NCI-H146 treated with DMSO at 0.1 percent for 48 hours (cell line): ENCODE data around the gene APOLD1.
A peak's percentile ranks its signal among the peaks of the same experiment; 100 is the strongest.
"Not testable (repeated sequence)": the region's sequence is repeated elsewhere in the genome, so short reads cannot be mapped to it uniquely, and the experiment has no call there.

Experiments used
- DNase-seq: peaks from one replicate; lab custom pipeline; 2025; ENCODE audit not compliant: unreplicated experiment; lab: John Stamatoyannopoulos, UW

Gene APOLD1

GRCh38 chr12:12786351-12786705 is 869 bp downstream of the APOLD1 start:
- DNase-seq, result no peak

GRCh38 chr12:12786706-12787601 is 1.5 kb downstream of the APOLD1 start:
- peak; percentile 55 for DNase-seq

- DNase-seq, result no peak
These were observed 2.7 kb downstream of the APOLD1 start for GRCh38 chr12:12788131-12788530.

GRCh38 chr12:12788675-12789368 is 3.4 kb downstream of the APOLD1 start:
- peak; percentile 63 for DNase-seq

GRCh38 chr12:12790956-12791355 is 5.5 kb downstream of the APOLD1 start:
- no peak for DNase-seq

DNA sequence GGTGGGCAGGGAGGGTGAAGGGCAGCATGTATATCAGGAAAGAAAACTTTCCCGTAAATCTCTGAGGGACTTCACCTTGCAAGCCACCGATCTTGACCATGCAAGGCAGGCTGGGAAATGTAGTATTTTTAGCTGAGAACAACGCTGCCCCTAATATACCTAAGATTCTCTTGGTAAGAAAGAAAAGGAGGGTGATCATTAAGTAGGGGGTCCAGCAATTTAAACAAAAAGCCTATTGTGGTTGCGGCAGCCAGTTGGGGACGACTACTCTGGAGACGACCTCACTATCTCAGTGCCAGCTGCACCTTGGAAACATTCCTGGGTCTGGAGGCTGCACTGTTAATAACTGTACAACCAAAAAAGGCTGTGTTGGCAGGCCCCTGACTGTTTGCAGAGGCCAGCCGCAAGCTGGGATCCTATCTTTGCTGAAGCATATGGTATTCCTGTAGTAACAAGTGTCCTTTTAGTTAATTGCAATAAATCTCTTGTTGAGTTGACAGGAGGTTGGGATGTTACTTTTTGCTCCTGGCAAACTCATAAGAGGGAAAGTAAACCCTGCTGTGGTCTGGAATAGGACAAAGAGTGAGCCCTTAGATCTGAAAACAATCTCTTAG is 6.4 kb downstream of the APOLD1 start:
- DNase-seq, result no peak

DNA sequence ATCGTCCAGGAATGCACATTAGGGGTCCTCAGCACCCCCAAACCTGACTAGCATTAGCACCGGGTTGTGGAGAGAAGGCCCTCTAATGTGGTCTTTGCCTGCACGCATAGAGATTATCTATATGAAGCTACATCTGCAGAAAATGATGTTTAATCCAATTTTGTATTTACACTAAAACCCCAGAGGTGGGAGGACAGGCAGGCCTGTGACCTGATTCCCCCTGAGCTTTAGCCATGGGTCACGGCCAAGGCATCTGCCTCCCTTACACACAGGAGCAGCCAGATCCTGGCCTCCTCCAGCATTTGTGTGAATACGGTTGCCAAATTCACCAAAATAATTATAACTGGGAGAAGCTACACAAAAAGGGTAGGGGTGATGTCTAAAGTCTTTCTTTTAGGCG is 7.0 kb downstream of the APOLD1 start:
- no peak for DNase-seq

DNA sequence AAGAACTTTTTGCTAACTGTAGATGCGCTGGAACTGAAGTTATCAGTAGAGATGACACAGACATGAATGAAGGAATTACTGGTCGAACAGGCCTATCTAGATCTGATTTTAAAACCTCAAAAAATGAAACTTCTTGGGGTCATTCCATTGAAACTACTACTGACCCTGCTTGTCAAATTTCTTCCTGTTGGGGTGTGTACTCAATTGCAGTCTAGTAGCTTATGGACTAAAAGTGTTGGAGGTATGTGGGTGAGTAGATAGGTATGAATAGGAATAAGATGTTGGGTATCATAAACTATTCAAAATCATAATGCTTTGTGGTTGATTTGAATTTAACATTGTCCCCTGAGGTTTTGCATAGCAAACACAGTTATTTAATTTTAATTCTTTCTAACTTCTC is 9.2 kb downstream of the APOLD1 start:
- DNase-seq, result no peak

- no peak for DNase-seq
These were observed 10.7 kb downstream of the APOLD1 start for GRCh38 chr12:12796171-12796570.

GRCh38 chr12:12796928-12797793 is 11.7 kb downstream of the APOLD1 start:
- DNase-seq, result no peak

DNA sequence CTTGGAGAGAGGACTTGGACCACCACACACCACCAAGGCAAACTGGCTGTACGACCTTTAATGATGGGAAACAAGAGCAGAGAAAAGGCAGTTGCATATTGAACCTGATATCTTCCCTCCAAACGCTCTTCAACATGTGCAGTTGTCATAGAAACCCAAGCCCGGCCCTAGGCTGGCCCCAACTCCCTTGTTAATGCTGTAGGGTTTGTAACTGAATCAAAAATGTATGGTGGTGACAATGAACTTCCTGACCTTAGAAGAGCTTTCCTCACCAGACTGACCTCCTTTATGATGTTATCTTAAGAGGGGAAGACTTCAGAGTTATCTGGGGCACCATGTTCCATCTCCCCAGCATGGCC is 12.3 kb downstream of the APOLD1 start:
- DNase-seq, result no peak

DNA sequence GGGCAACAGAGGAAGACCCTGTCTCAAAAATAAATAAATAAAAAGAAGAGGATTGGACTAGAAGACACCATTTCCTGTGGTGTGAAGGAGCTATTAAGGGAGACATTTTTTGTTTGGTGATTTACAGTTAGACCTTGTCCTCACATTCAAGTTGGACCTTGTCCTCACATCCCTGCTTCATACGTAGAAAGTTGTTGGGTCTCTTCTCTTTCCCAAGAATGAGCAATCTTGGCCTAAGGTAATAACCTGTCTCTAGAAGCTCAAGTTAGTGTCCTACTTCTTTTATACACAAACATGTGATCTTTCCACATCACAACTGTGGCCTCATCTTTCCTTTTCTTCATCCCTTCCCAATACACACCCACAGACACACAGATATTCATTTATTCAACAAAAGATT is 13.0 kb downstream of the APOLD1 start:
- DNase-seq, result no peak

- DNase-seq, result no peak
These were observed 13.9 kb downstream of the APOLD1 start for GRCh38 chr12:12799163-12799920.

DNA sequence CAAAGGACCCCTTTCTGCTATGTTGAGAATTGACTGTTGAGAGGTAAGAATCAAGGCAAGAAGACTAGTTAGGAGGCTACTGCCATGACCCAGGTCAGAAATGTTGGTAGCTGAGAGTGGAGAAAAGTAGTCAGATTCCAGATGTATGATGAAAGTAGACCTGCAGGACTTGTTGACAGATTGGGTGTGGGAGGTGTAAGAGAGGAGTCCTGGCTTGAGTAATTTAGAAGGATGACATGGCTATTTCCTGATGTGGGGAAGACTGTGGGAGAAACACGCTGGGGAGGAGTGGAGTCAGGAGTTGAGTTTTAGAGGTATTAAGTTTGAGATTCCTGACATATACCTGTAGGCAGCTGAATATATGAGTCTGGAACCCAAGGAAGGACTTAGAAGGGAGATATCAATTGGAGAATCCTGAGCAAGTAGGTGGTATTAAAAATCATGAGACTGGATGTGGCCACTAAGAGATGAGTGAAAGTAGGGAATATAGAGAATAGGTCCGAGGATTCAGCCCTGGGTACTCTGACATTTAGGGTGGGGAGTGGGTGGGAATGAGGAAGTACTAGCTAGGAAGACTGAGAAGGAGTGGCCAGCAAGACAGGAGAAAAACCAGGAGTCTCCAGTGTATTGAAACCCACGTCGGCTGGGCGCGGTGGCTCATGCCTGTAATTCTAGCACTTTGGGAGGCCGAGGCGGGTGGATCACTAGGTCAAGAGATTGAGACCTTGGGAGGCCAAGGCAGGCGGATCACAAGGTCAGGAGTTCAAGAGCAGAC is 15.1 kb downstream of the APOLD1 start:
- DNase-seq, result no peak

- DNase-seq, result not testable (repeated sequence)
These were observed 16.2 kb downstream of the APOLD1 start for GRCh38 chr12:12801656-12802055.

- DNase-seq, result no peak
These were observed 17.7 kb downstream of the APOLD1 start for GRCh38 chr12:12803186-12803585.

GRCh38 chr12:12804011-12804410 is 18.6 kb downstream of the APOLD1 start:
- DNase-seq, result no peak

GRCh38 chr12:12804432-12804886 is 19.0 kb downstream of the APOLD1 start:
- no peak for DNase-seq

DNA sequence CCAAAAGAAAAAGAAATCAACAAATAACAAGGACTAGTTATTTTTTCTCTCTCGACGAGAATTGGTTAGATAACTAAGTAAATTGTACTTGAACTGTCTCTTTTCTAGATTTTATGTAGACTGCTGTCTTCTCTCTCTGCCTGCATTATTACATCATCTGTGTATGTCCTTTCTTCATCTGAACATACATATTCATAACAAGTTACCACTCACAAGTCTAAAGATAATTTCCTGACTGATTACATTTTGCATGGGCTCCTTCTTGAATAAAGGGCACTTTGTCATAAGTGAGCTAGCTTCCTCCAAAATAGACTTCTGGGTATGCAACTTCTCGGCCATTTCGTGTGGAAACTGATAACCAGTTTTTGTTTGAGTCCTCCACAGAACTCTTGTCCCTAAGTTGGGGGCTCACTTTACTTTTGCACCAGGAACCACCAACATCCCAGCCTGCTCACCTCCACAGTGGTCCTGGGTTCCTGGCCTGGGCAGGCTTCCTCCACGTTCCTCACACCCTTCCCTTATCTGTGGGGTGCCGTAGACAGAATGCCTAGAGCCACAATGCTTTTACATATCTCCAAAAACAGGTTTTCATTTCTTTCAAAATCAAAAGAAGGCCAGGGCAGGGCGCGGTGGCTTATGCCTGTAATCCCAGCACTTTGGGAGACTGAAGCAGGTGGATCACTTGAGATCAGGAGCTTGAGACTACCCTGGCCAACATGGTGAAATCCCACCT is 21.5 kb downstream of the APOLD1 start:
- DNase-seq, result no peak
